KMS-11 (cell line): Measurements from ENCODE around the gene TAS1R3.

Experiments used
- H2AFZ ChIP-seq: fragments of 200-600 bp; sonication (generic); 2 replicates; pipeline ENCODE4 v1.6.1; 2016; ENCODE audit warnings: antibody characterized with exemption, mixed run types, low read depth
- H3K27ac ChIP-seq: fragments of 200-600 bp; sonication (generic); 2 replicates; pipeline ENCODE4 v1.6.1; 2016; ENCODE audit warnings: mild to moderate bottlenecking, mixed run types
- H3K27me3 ChIP-seq: fragments of 200-600 bp; sonication (generic); 2 replicates; pipeline ENCODE4 v1.6.1; 2017; ENCODE audit warnings: mild to moderate bottlenecking, low read depth, mixed run types, moderate library complexity; ENCODE audit not compliant: insufficient read depth
- H3K36me3 ChIP-seq: fragments of 200-600 bp; sonication (generic); 2 replicates; pipeline ENCODE4 v1.6.1; 2017; ENCODE audit warnings: mild to moderate bottlenecking, mixed run types; ENCODE audit not compliant: insufficient read depth
- H3K4me1 ChIP-seq: fragments of 200-600 bp; sonication (generic); 2 replicates; pipeline ENCODE4 v1.6.1; 2016; ENCODE audit warnings: mild to moderate bottlenecking, low read depth, mixed run types; ENCODE audit not compliant: poor library complexity, severe bottlenecking
- H3K4me2 ChIP-seq: fragments of 200-600 bp; sonication (generic); 2 replicates; pipeline ENCODE4 v1.7.0; 2016; ENCODE audit warnings: mild to moderate bottlenecking, mixed run types
- H3K4me3 ChIP-seq: fragments of 200-600 bp; sonication (generic); IDR thresholded peaks from 2 replicates; pipeline ENCODE4 v1.6.1; 2017; ENCODE audit warnings: low read depth, low read length, mixed read lengths; ENCODE audit not compliant: insufficient read depth
- H3K79me2 ChIP-seq: fragments of 200-600 bp; sonication (generic); 2 replicates; pipeline ENCODE4 v1.6.1; 2016; ENCODE audit warnings: low read depth, mixed run types; ENCODE audit not compliant: insufficient read depth
- H3K9ac ChIP-seq: fragments of 200-600 bp; sonication (generic); 2 replicates; pipeline ENCODE4 v1.6.1; 2016; ENCODE audit warnings: mild to moderate bottlenecking, mixed run types
- H4K20me1 ChIP-seq: fragments of 200-600 bp; sonication (generic); 2 replicates; pipeline ENCODE4 v1.6.1; 2016; ENCODE audit warnings: mild to moderate bottlenecking, mixed run types; ENCODE audit not compliant: insufficient read depth
- CTCF ChIP-seq: fragments of 200-600 bp; sonication (generic); conservative IDR thresholded peaks from 2 replicates; pipeline ENCODE4 v1.6.1; 2017; ENCODE audit warnings: low read depth, mild to moderate bottlenecking, antibody characterized with exemption, low read length, moderate library complexity, mixed read lengths

Gene TAS1R3

GRCh38 chr1:1325288-1326074, 5.6 kb upstream of the TAS1R3 start:
- Histone ChIP-seq H3K9ac (peak overlapping the region; percentile 64; the same call in 1 of the 2 replicates), H3K4me1 (peaks cover 22% of the 10 kb centered on the region), H3K36me3 (no peaks in the 10 kb centered on the region), H3K4me2 (peak overlapping the region; percentile 88), H3K79me2 (peaks cover 42% of the 10 kb centered on the region), H3K27ac (peak overlapping the region; percentile 21; the same call in 1 of the 2 replicates), H2AFZ (peak overlapping the region; percentile 52; the same call in 1 of the 2 replicates), H3K27me3 (no peaks in the 10 kb centered on the region), H4K20me1 (no peaks in the 10 kb centered on the region), H3K4me3 (peak overlapping the region; percentile 76)
- TF ChIP-seq CTCF: no peak

GRCh38 chr1:1326075-1326605, 4.9 kb upstream of the TAS1R3 start:
- Histone ChIP-seq H2AFZ (no peak overlapping the region), H3K4me2 (peak overlapping the region; percentile 88), H3K27me3 (no peaks in the 10 kb centered on the region), H3K9ac (peak overlapping the region; percentile 64; the same call in 1 of the 2 replicates), H3K36me3 (no peaks in the 10 kb centered on the region), H3K4me1 (peaks cover 22% of the 10 kb centered on the region), H4K20me1 (no peaks in the 10 kb centered on the region), H3K4me3 (no peak overlapping the region), H3K79me2 (peaks cover 35% of the 10 kb centered on the region), H3K27ac (peak overlapping the region; percentile 21; the same call in 1 of the 2 replicates)
- no peak for TF ChIP-seq CTCF

- H3K4me2 ChIP-seq: no peak overlapping the region; the same call in 1 of the 2 replicates
- no peak overlapping the region for H3K9ac ChIP-seq
- H3K4me1 ChIP-seq: peaks cover 22% of the 10 kb centered on the region
- peaks cover 24% of the 10 kb centered on the region for H3K79me2 ChIP-seq
- no peaks in the 10 kb centered on the region for H3K27me3 ChIP-seq
- no peaks in the 10 kb centered on the region for H4K20me1 ChIP-seq
- no peak overlapping the region for H3K4me3 ChIP-seq
- H2AFZ ChIP-seq: no peak overlapping the region
- H3K36me3 ChIP-seq: no peaks in the 10 kb centered on the region
- H3K27ac ChIP-seq: no peak overlapping the region
- no peak for TF ChIP-seq CTCF
Observed at GRCh38 chr1:1327291-1327690, 3.8 kb upstream of the TAS1R3 start.

- no peaks in the 10 kb centered on the region for H3K36me3 ChIP-seq
- H3K4me1 ChIP-seq: peaks cover 17% of the 10 kb centered on the region
- no peak overlapping the region for H3K4me2 ChIP-seq
- H3K27ac ChIP-seq: no peak overlapping the region
- H4K20me1 ChIP-seq: no peaks in the 10 kb centered on the region
- no peak for TF ChIP-seq CTCF
- H2AFZ ChIP-seq: no peak overlapping the region
- H3K27me3 ChIP-seq: no peaks in the 10 kb centered on the region
- no peak overlapping the region for H3K9ac ChIP-seq
- H3K79me2 ChIP-seq: peaks cover 18% of the 10 kb centered on the region
- H3K4me3 ChIP-seq: no peak overlapping the region
Observed at GRCh38 chr1:1328254-1328653, 2.8 kb upstream of the TAS1R3 start.
